K562 (cell line): ENCODE data around the gene WNT7B. TPM values are rescaled to one million over a fixed set of nuclear protein-coding genes. Genes with fewer than 3 reads are reported as not detected.

Experiments
- ATAC-seq: fragments of 200-7000 bp; cut with Tn5 transposase; 3 replicates; pipeline ENCODE4 v1.9.1; 2020; ENCODE audit warnings: moderate library complexity
- BruUV-seq: library from RNA; stranded (reverse); fragments of 400-500 nt; replicated peaks from 2 replicates; lab custom pipeline; 2021; lab: Mats Ljungman, UMichigan
- CTCF ChIA-PET: fragments of 300-600 bp; formaldehyde crosslinking; extraction: SDS; loops from one replicate; lab custom pipeline; 2021; ENCODE audit warnings: low intra/inter-chr PET ratio; lab: Yijun Ruan, JAX
- POLR2A ChIA-PET: fragments of 300-600, 350-650 bp; sonication (Branson Sonifier 250); formaldehyde crosslinking; extraction: SDS; loops from one replicate; lab custom pipeline; 2021; ENCODE audit warnings: antibody characterized with exemption, inconsistent platforms; lab: Yijun Ruan, JAX
- DNase-seq, 4 experiments: peaks; one replicate each; pipeline versions ENCODE4 v3.0.0 to v3.0.0-alpha.2; 2011 to 2018; ENCODE audit warnings: low spot score in 3 of 4, mixed read lengths in 3 of 4; ENCODE audit errors: extremely low read depth in 1 of 4
- FAIRE-seq: peaks from 2 replicates; lab custom pipeline; 2011; peaks lifted over from hg19 to GRCh38; lab: Jason Lieb, UNC
- H2AFZ ChIP-seq: 2 replicates; pipeline ENCODE4 v1.6.0; 2011; ENCODE audit warnings: low read depth, low read length, control low read depth, inconsistent platforms
- H3K27ac ChIP-seq: fragments of 200-600 bp; 3 replicates; pipeline ENCODE4 v1.8.0; 2011; ENCODE audit warnings: low read depth, mild to moderate bottlenecking, control low read depth, inconsistent platforms, low read length, moderate library complexity, mixed read lengths; ENCODE audit errors: extremely low read depth
- H3K27me3 ChIP-seq, 2 experiments: fragments of 300-600 bp in 1 of 2; 2 replicates in 1 of 2; 3 replicates in 1 of 2; pipeline versions ENCODE4 v1.6.0 to v1.8.0; 2011; ENCODE audit warnings: inconsistent platforms in 2 of 2, low read length in 2 of 2, mild to moderate bottlenecking in 1 of 2, mixed read lengths in 1 of 2, moderate library complexity in 1 of 2; ENCODE audit not compliant: control insufficient read depth in 2 of 2, insufficient read depth in 2 of 2
- H3K36me3 ChIP-seq: fragments of 300-600 bp; 3 replicates; pipeline ENCODE4 v1.8.0; 2011; ENCODE audit warnings: mild to moderate bottlenecking, low read length, inconsistent platforms; ENCODE audit not compliant: control insufficient read depth, insufficient read depth
- H3K4me1 ChIP-seq, 2 experiments: fragments of 200-600 bp in 1 of 2; replicated peaks in 1 of 2; 2 replicates in 1 of 2; 3 replicates in 1 of 2; pipeline versions ENCODE4 v1.5.1 to v1.8.0; 2011; ENCODE audit warnings: inconsistent platforms in 2 of 2, low read length in 2 of 2, mild to moderate bottlenecking in 1 of 2, mixed read lengths in 1 of 2, moderate library complexity in 1 of 2; ENCODE audit not compliant: control insufficient read depth in 2 of 2, insufficient read depth in 2 of 2
- H3K4me2 ChIP-seq: 2 replicates; pipeline ENCODE4 v1.6.1; 2011; ENCODE audit warnings: low read length, control low read depth, inconsistent platforms, mixed read lengths; ENCODE audit not compliant: insufficient read depth
- H3K4me3 ChIP-seq: fragments of 200-600 bp; sonication (generic), shearing (Covaris generic); 2 replicates; pipeline ENCODE4 v1.5.1; 2016; ENCODE audit warnings: control low read depth, inconsistent platforms
- H3K79me2 ChIP-seq: fragments of 200-600 bp; 3 replicates; pipeline ENCODE4 v1.8.0; 2011; ENCODE audit warnings: low read length, inconsistent platforms; ENCODE audit not compliant: control insufficient read depth, insufficient read depth
- H3K9ac ChIP-seq, 2 experiments: 2 replicates each; pipeline versions ENCODE4 v1.6.0 to v1.6.1; 2011; ENCODE audit warnings: low read depth in 2 of 2, low read length in 2 of 2, control low read depth in 1 of 2, inconsistent platforms in 1 of 2, mild to moderate bottlenecking in 1 of 2, mixed read lengths in 1 of 2; ENCODE audit not compliant: insufficient read depth in 1 of 2
- H3K9me1 ChIP-seq: one replicate; pipeline ENCODE4 v1.6.0; 2011; ENCODE audit warnings: inconsistent platforms, mild to moderate bottlenecking, low read length, moderate library complexity; ENCODE audit not compliant: control insufficient read depth, insufficient read depth
- H3K9me3 ChIP-seq: replicated peaks from 2 replicates; pipeline ENCODE4 v1.5.1; 2011; ENCODE audit warnings: low read depth, low read length, inconsistent platforms; ENCODE audit not compliant: control insufficient read depth, insufficient read depth
- H4K20me1 ChIP-seq: replicated peaks from 2 replicates; pipeline ENCODE4 v1.6.1; 2011; ENCODE audit warnings: low read length, inconsistent platforms, mixed read lengths; ENCODE audit not compliant: control insufficient read depth, insufficient read depth
- CBX1 ChIP-seq: sonication (generic); IDR thresholded peaks from 2 replicates; pipeline ENCODE4 v1.6.1; 2016; ENCODE audit warnings: antibody characterized with exemption, low read depth, mild to moderate bottlenecking
- CXXC5 ChIP-seq: fragments of 250-450 bp; sonication (Bioruptor Pico); IDR thresholded peaks from 2 replicates; pipeline ENCODE4 v1.8.0; 2022; ENCODE audit warnings: inconsistent platforms, mild to moderate bottlenecking, moderate library complexity
- FOXA1 ChIP-seq: fragments of 450-650 bp; IDR thresholded peaks from 2 replicates; pipeline ENCODE4 v1.6.1; 2016; ENCODE audit warnings: mild to moderate bottlenecking, borderline replicate concordance
- FOXK2 ChIP-seq, 2 experiments: fragments of 450-650 bp; IDR thresholded peaks in 1 of 2; conservative IDR thresholded peaks in 1 of 2; 2 replicates each; pipeline ENCODE4 v1.6.1; 2016; ENCODE audit warnings: low read depth in 2 of 2, mild to moderate bottlenecking in 1 of 2
- ZNF785 ChIP-seq: fragments of 250-450 bp; sonication (Bioruptor Pico); IDR thresholded peaks from 2 replicates; pipeline ENCODE4 v1.4.0; 2020; ENCODE audit warnings: mild to moderate bottlenecking
- WGBS: fragments of 100-300 bp; shearing (Covaris generic); methylation state at CpG from one replicate; pipeline ENCODE4 v1.1.6; 2016; ENCODE audit warnings: low coverage, mixed read lengths; ENCODE audit not compliant: insufficient coverage; ENCODE audit errors: missing lambda C conversion rate; 5-methylcytosine and 5-hydroxymethylcytosine counted together
- in situ Hi-C: fragments of 300-500 bp; cut with MboI; formaldehyde crosslinking; loops from 4 replicates; pipeline ENCODE4 v1.15.0; 2018; ENCODE audit warnings: inconsistent platforms, mixed read lengths
- intact Hi-C: fragments of 100-400 bp; cut with micrococcal nuclease; formaldehyde crosslinking; loops from 2 replicates; pipeline ENCODE4 v1.14.2; 2022
- polyA plus RNA-seq, 8 experiments: library from polyadenylated mRNA; depleted of rRNA in 4 of 8; stranded (reverse) in 5 of 8; unstranded in 3 of 8; fragments of >200 nt; fragmentation: Nextera tagmentation in 2 of 8; fragmentation: Illumina TruSeq in 1 of 8; extraction: Ambion mirVana in 2 of 8; extraction: Trizol in 1 of 8; gene quantifications; 2 replicates each; pipeline versions ENCODE4 v1.2.1 to v1.2.3, GENCODE V29; 2011 to 2014; ENCODE audit warnings: inconsistent platforms in 1 of 8, missing spikeins in 1 of 8
- total RNA-seq, 7 experiments: library from RNA; depleted of rRNA in 6 of 7; stranded (reverse); fragments of >200 nt in 6 of 7; fragmentation: Illumina TruSeq in 2 of 7; extraction: Trizol in 2 of 7; gene quantifications; 2 replicates each; pipeline versions ENCODE4 v1.2.1 to v1.2.3, GENCODE V29; 2011 to 2021; ENCODE audit warnings: low replicate concordance in 1 of 7

The WNT7B gene
- total and polyA plus RNA-seq, 9 of the 15 experiments (the other 6 are each of a cell fraction or from before 2014, with no cell fraction given), result not detected

- no peaks in the 10 kb centered on the region for H3K79me2 ChIP-seq
- in situ Hi-C loops, result no loop called here
- TF ChIP-seq CXXC5 (CRISPR knock-in tag), result no peak
- TF ChIP-seq CBX1, result no peak
- TF ChIP-seq FOXA1, result no peak
- no peak for TF ChIP-seq FOXK2 (conservative IDR thresholded peaks at IDR 0.05 in 1 of 2, IDR thresholded peaks at IDR 0.05 in 1 of 2; ENCODE audit: low read depth in 2 of 2)
- no peak for TF ChIP-seq ZNF785
- no peak overlapping the region for H2AFZ ChIP-seq
- H3K4me2 ChIP-seq, result no peak overlapping the region
- peaks cover 6% of the 10 kb centered on the region for H4K20me1 ChIP-seq
- no peak overlapping the region for H3K9ac ChIP-seq
- no peak for FAIRE-seq
- intact Hi-C loops, result no loop called here
- H3K27ac ChIP-seq, result no peak overlapping the region
- WGBS, result 6% methylated on average over 20 of the region's 32 CpGs
- peaks cover 4 to 66% of the 10 kb centered on the region in 2 experiments; a peak in 4 of 5 replicates for H3K27me3 ChIP-seq
- H3K9me3 ChIP-seq, result no peaks in the 10 kb centered on the region
- H3K36me3 ChIP-seq, result no peaks in the 10 kb centered on the region
- DNase-seq, result no peak
- POLR2A ChIA-PET, result no interaction called here
- no peaks in the 10 kb centered on the region for H3K9me1 ChIP-seq
- H3K4me1 ChIP-seq, result peaks cover 0 to 22% of the 10 kb centered on the region in 2 experiments; a peak in 2 of 5 replicates
- H3K4me3 ChIP-seq, result no peak overlapping the region
- ATAC-seq, result no peak
- CTCF ChIA-PET, result no interaction called here
- BruUV-seq, result no TSS peak
Measured at GRCh38 chr22:45882881-45883810, 93.8 kb downstream of the WNT7B start.
